Ishikawa (cell line): Measurements from ENCODE around the gene MYPOP.

ENCODE experiments used
- CEBPB ChIP-seq: IDR thresholded peaks from 2 replicates; pipeline ENCODE4 v1.6.1; 2012
- CREB1 ChIP-seq: IDR thresholded peaks from 2 replicates; pipeline ENCODE4 v1.6.1; 2012; ENCODE audit warnings: low read depth
- EP300 ChIP-seq: IDR thresholded peaks from 2 replicates; pipeline ENCODE4 v1.6.1; 2012; ENCODE audit warnings: borderline replicate concordance
- FOXM1 ChIP-seq: IDR thresholded peaks from 2 replicates; pipeline ENCODE4 v1.6.1; 2012; ENCODE audit warnings: low read depth, borderline replicate concordance
- MAX ChIP-seq: IDR thresholded peaks from 2 replicates; pipeline ENCODE4 v1.6.1; 2012
- NFIC ChIP-seq: IDR thresholded peaks from 2 replicates; pipeline ENCODE4 v1.6.1; 2012
- RAD21 ChIP-seq: IDR thresholded peaks from 2 replicates; pipeline ENCODE4 v1.6.1; 2012; ENCODE audit warnings: low read depth
- REST ChIP-seq: IDR thresholded peaks from 2 replicates; pipeline ENCODE4 v1.6.1; 2012; ENCODE audit warnings: low read depth, mild to moderate bottlenecking
- TAF1 ChIP-seq: IDR thresholded peaks from 2 replicates; pipeline ENCODE4 v1.6.1; 2012; ENCODE audit warnings: low read depth, mild to moderate bottlenecking
- TF ChIP-seq, protein P1 (sequence below): IDR thresholded peaks from 2 replicates; pipeline ENCODE4 v1.6.1; 2012

- TF ChIP-seq CEBPB (no peak), RAD21 (no peak), REST (no peak), CREB1 (no peak), NFIC (no peak), EP300 (no peak), FOXM1 (no peak), TAF1 (no peak), MAX (no peak)
- TF ChIP-seq, protein P1, sequence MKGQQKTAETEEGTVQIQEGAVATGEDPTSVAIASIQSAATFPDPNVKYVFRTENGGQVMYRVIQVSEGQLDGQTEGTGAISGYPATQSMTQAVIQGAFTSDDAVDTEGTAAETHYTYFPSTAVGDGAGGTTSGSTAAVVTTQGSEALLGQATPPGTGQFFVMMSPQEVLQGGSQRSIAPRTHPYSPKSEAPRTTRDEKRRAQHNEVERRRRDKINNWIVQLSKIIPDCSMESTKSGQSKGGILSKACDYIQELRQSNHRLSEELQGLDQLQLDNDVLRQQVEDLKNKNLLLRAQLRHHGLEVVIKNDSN: no peak
Observed at GRCh38 chr19:45911291-45911690, 8.9 kb upstream of the MYPOP start.
